A549 (cell line): ENCODE measurements around the gene POLR3H. TPM values are rescaled to one million over a fixed set of nuclear protein-coding genes. Genes with fewer than 3 reads are reported as not detected.

ENCODE experiments used
- ATAC-seq, 2 experiments: fragments of 200-7000 bp in 1 of 2; fragments of >200 bp in 1 of 2; cut with Nextera tagmentation in 1 of 2; cut with Tn5 transposase in 1 of 2; 3 replicates each; pipeline versions ENCODE4 v1.8.0 to v1.9.1; 2018 to 2020; ENCODE audit warnings: mild to moderate bottlenecking in 1 of 2, moderate library complexity in 1 of 2
- CTCF ChIA-PET: fragments of 300-600 bp; sonication (Branson Sonifier 250); formaldehyde crosslinking; extraction: SDS; loops from one replicate; lab custom pipeline; 2021; ENCODE audit warnings: antibody characterized with exemption, inconsistent platforms; lab: Yijun Ruan, JAX
- POLR2A ChIA-PET: fragments of 350-600 bp; formaldehyde crosslinking; extraction: SDS; loops from one replicate; lab custom pipeline; 2021; ENCODE audit warnings: antibody characterized with exemption, inconsistent platforms; lab: Yijun Ruan, JAX
- DNase-seq, 2 experiments: peaks; one replicate each; pipeline versions ENCODE4 v3.0.0 to v3.0.0-alpha.2; 2011 to 2016; ENCODE audit warnings: low read depth in 1 of 2, low spot score in 1 of 2
- FAIRE-seq: peaks from 2 replicates; lab custom pipeline; 2011; peaks lifted over from hg19 to GRCh38; lab: Jason Lieb, UNC
- H3K27ac ChIP-seq, 2 experiments: fragments of >200 bp; sonication (Bioruptor Twin); formaldehyde crosslinking; 3 replicates each; pipeline ENCODE4 v1.5.1; 2016 to 2017
- H3K4me1 ChIP-seq: fragments of >200 bp; sonication (Bioruptor Twin); formaldehyde crosslinking; 3 replicates; pipeline ENCODE4 v1.6.1; 2016
- H3K4me2 ChIP-seq: fragments of >200 bp; sonication (Bioruptor Twin); formaldehyde crosslinking; 3 replicates; pipeline ENCODE4 v1.6.1; 2016
- H3K4me3 ChIP-seq: fragments of >200 bp; sonication (Bioruptor Twin); formaldehyde crosslinking; 3 replicates; pipeline ENCODE4 v1.5.1; 2016
- H3K9me3 ChIP-seq: fragments of >200 bp; sonication (Bioruptor Twin); formaldehyde crosslinking; 3 replicates; pipeline ENCODE4 v1.6.1; 2016
- BHLHE40 ChIP-seq: IDR thresholded peaks from 2 replicates; pipeline ENCODE4 v1.6.1; 2012; ENCODE audit warnings: low read depth, low read length, inconsistent platforms
- CBX2 ChIP-seq: fragments of 200-600 bp; sonication (generic); IDR thresholded peaks from 2 replicates; pipeline ENCODE4 v1.6.1; 2016; ENCODE audit warnings: low read depth, mild to moderate bottlenecking, borderline replicate concordance
- CEBPB ChIP-seq, 2 experiments: fragments of >200 bp in 1 of 2; sonication (Bioruptor Twin) in 1 of 2; formaldehyde crosslinking in 1 of 2; IDR thresholded peaks; 2 replicates each; pipeline ENCODE4 v1.6.1; 2012 to 2016
- CHD4 ChIP-seq: fragments of 200-600 bp; sonication (generic); IDR thresholded peaks from 2 replicates; pipeline ENCODE4 v1.6.1; 2016; ENCODE audit warnings: antibody characterized with exemption, mild to moderate bottlenecking, borderline replicate concordance
- CTCF ChIP-seq: fragments of >200 bp; sonication (Bioruptor Twin); formaldehyde crosslinking; IDR thresholded peaks from 3 replicates; pipeline ENCODE4 v1.5.1; 2016
- EHF ChIP-seq: fragments of 250-450 bp; sonication (Bioruptor Pico); IDR thresholded peaks from 2 replicates; pipeline ENCODE4 v1.5.0; 2020; ENCODE audit warnings: mild to moderate bottlenecking
- EHMT2 ChIP-seq: fragments of 200-600 bp; sonication (generic); IDR thresholded peaks from 2 replicates; pipeline ENCODE4 v1.6.1; 2016; ENCODE audit warnings: antibody characterized with exemption, low read depth, mild to moderate bottlenecking, moderate library complexity
- EP300 ChIP-seq, 2 experiments: fragments of >200 bp; sonication (Bioruptor Twin); formaldehyde crosslinking; IDR thresholded peaks; 2 replicates in 1 of 2; 3 replicates in 1 of 2; pipeline ENCODE4 v1.6.1; 2016 to 2017
- FOSL2 ChIP-seq, 2 experiments: fragments of 450-650 bp in 1 of 2; fragments of >200 bp in 1 of 2; sonication (Bioruptor Twin) in 1 of 2; formaldehyde crosslinking; IDR thresholded peaks; 2 replicates each; pipeline versions ENCODE4 v1.5.0 to v1.6.1; 2016 to 2020; ENCODE audit warnings: mild to moderate bottlenecking in 1 of 2, moderate library complexity in 1 of 2
- FOXS1 ChIP-seq: fragments of 250-450 bp; sonication (Bioruptor Pico); IDR thresholded peaks from 2 replicates; pipeline ENCODE4 v1.5.0; 2020; ENCODE audit warnings: mild to moderate bottlenecking, moderate library complexity
- HOXA7 ChIP-seq: fragments of 250-450 bp; sonication (Bioruptor Pico); IDR thresholded peaks from 2 replicates; pipeline ENCODE4 v1.5.0; 2020; ENCODE audit warnings: mild to moderate bottlenecking, moderate library complexity
- HOXB13 ChIP-seq: fragments of 250-450 bp; sonication (Bioruptor Pico); IDR thresholded peaks from 2 replicates; pipeline ENCODE4 v1.5.0; 2020; ENCODE audit warnings: low read depth, mild to moderate bottlenecking, moderate library complexity
- JUN ChIP-seq, 2 experiments: fragments of >200 bp; sonication (Bioruptor Twin); formaldehyde crosslinking; IDR thresholded peaks; 2 replicates in 1 of 2; 3 replicates in 1 of 2; pipeline ENCODE4 v1.6.1; 2016 to 2017
- JUNB ChIP-seq: fragments of >200 bp; sonication (Bioruptor Twin); formaldehyde crosslinking; IDR thresholded peaks from 2 replicates; pipeline ENCODE4 v1.6.1; 2016
- KDM1A ChIP-seq: fragments of 200-600 bp; sonication (generic); IDR thresholded peaks from 2 replicates; pipeline ENCODE4 v1.6.1; 2016; ENCODE audit warnings: low read depth, mild to moderate bottlenecking
- MAFK ChIP-seq: fragments of 450-650 bp; IDR thresholded peaks from 2 replicates; pipeline ENCODE4 v1.6.1; 2014; ENCODE audit not compliant: partially characterized antibody
- MAZ ChIP-seq: fragments of 150-350 bp; IDR thresholded peaks from 2 replicates; pipeline ENCODE4 v1.6.1; 2014; ENCODE audit warnings: antibody characterized with exemption, low read depth, low read length, borderline replicate concordance
- NR3C1 ChIP-seq: fragments of >200 bp; sonication (Bioruptor Twin); formaldehyde crosslinking; IDR thresholded peaks from 3 replicates; pipeline ENCODE4 v1.6.1; 2017
- POLR2A ChIP-seq: IDR thresholded peaks from 2 replicates; pipeline ENCODE4 v1.6.1; 2012; ENCODE audit warnings: mild to moderate bottlenecking, low read length
- POLR2AphosphoS2 ChIP-seq: conservative IDR thresholded peaks from 2 replicates; pipeline ENCODE4 v1.6.1; 2012; ENCODE audit warnings: low read length, improper control_type of control experiment, inconsistent platforms
- RAD21 ChIP-seq, 2 experiments: fragments of >200 bp in 1 of 2; sonication (Bioruptor Twin) in 1 of 2; formaldehyde crosslinking in 1 of 2; IDR thresholded peaks in 1 of 2; conservative IDR thresholded peaks in 1 of 2; 2 replicates in 1 of 2; 3 replicates in 1 of 2; pipeline ENCODE4 v1.6.1; 2012 to 2018; ENCODE audit warnings: inconsistent platforms in 1 of 2
- RARB ChIP-seq: fragments of 250-450 bp; sonication (Bioruptor Pico); IDR thresholded peaks from 2 replicates; pipeline ENCODE4 v1.8.0; 2021; ENCODE audit warnings: mild to moderate bottlenecking, moderate library complexity
- SREBF2 ChIP-seq: fragments of 450-650 bp; IDR thresholded peaks from 2 replicates; pipeline ENCODE4 v1.6.1; 2014; ENCODE audit warnings: mild to moderate bottlenecking, moderate library complexity
- TFCP2L1 ChIP-seq: fragments of 250-450 bp; sonication (Bioruptor Pico); IDR thresholded peaks from 2 replicates; pipeline ENCODE4 v1.5.0; 2021; ENCODE audit warnings: mild to moderate bottlenecking
- TP53 ChIP-seq: fragments of 250-450 bp; sonication (Bioruptor Pico); IDR thresholded peaks from 2 replicates; pipeline ENCODE4 v1.5.0; 2021; ENCODE audit warnings: mild to moderate bottlenecking, moderate library complexity
- ZC3H11A ChIP-seq: fragments of 450-650 bp; IDR thresholded peaks from 2 replicates; pipeline ENCODE4 v1.6.1; 2014; ENCODE audit warnings: antibody characterized with exemption, mild to moderate bottlenecking
- ZFP36 ChIP-seq: fragments of 450-650 bp; IDR thresholded peaks from 2 replicates; pipeline ENCODE4 v1.6.1; 2014; ENCODE audit warnings: borderline replicate concordance; ENCODE audit not compliant: partially characterized antibody
- WGBS: methylation state at CpG from one replicate; pipeline ENCODE4 v1.1.6; 2017; ENCODE audit errors: missing lambda C conversion rate; 5-methylcytosine and 5-hydroxymethylcytosine counted together
- polyA plus RNA-seq, 4 experiments: library from polyadenylated mRNA; depleted of rRNA in 3 of 4; stranded (reverse); fragments of >200 nt; fragmentation: RNase III in 1 of 4; extraction: RNeasy Plus Mini Kit Qiagen cat#74134 plus additional on column Dnase treatment in 1 of 4; gene quantifications; 2 replicates in 3 of 4; 3 replicates in 1 of 4; pipeline ENCODE4 v1.2.3, GENCODE V29; 2011 to 2017
- TF ChIP-seq, protein P1 (sequence below): IDR thresholded peaks from 2 replicates; pipeline ENCODE4 v1.6.1; 2012
- TF ChIP-seq, protein P2 (sequence below): fragments of 450-650 bp; IDR thresholded peaks from 2 replicates; pipeline ENCODE4 v1.6.1; 2014; ENCODE audit warnings: antibody characterized with exemption

The POLR3H gene
- polyA plus RNA-seq, 2 of the 4 experiments (the other 2 are of a cell fraction), result 24.5 to 27.7 TPM

GRCh38 chr22:41504397-41504796 lies 39.9 kb downstream of the POLR3H start:
- ATAC-seq (no peak), FAIRE-seq (no peak), DNase-seq (no peak)
- Histone ChIP-seq H3K4me3 (no peak overlapping the region), H3K4me2 (no peak overlapping the region), H3K4me1 (no peaks in the 10 kb centered on the region), H3K27ac (no peak overlapping the region), H3K9me3 (no peaks in the 10 kb centered on the region)
- ChIA-PET CTCF (interaction anchor here (1.1 to 4.0 kb wide), 2 partner anchors 13 to 101 kb away, joined by 4 to 31 read pairs; no protein-coding TSS in a partner anchor), POLR2A (no interaction called here)
- 82% methylated on average over 7 of the region's 7 CpGs for WGBS
- no peak for TF ChIP-seq KDM1A
- TF ChIP-seq RARB (CRISPR knock-in tag), result no peak
- no peak for TF ChIP-seq JUN (IDR thresholded peaks at IDR 0.05)
- no peak for TF ChIP-seq EHF (CRISPR knock-in tag)
- no peak for TF ChIP-seq ZC3H11A
- no peak for TF ChIP-seq SREBF2
- TF ChIP-seq, protein P1, sequence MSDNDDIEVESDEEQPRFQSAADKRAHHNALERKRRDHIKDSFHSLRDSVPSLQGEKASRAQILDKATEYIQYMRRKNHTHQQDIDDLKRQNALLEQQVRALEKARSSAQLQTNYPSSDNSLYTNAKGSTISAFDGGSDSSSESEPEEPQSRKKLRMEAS, result no peak
- TF ChIP-seq POLR2A, result no peak
- TF ChIP-seq CEBPB (IDR thresholded peaks at IDR 0.05), result no peak
- TF ChIP-seq NR3C1, result no peak
- no peak for TF ChIP-seq POLR2AphosphoS2
- TF ChIP-seq ZFP36, result no peak
- TF ChIP-seq TP53, result no peak
- no peak for TF ChIP-seq MAFK
- TF ChIP-seq CBX2, result no peak
- no peak for TF ChIP-seq CHD4
- TF ChIP-seq MAZ, result no peak
- TF ChIP-seq JUNB, result no peak
- TF ChIP-seq HOXA7 (CRISPR knock-in tag), result no peak

- H3K27ac ChIP-seq, result no peak overlapping the region
- H3K4me2 ChIP-seq, result no peak overlapping the region
- DNase-seq, result peak; percentile 33 to 44
- no peaks in the 10 kb centered on the region for H3K9me3 ChIP-seq
- ChIA-PET CTCF (interaction anchor here (0.6 to 6.2 kb wide), 6 partner anchors 16 to 99 kb away, joined by 3 to 38 read pairs (median 7); no protein-coding TSS in a partner anchor), POLR2A (interaction anchor here (1.1 kb wide), 1 partner anchor 54 kb away, joined by 3 read pairs; the partner anchor contains the start of gene TOB2)
- H3K4me1 ChIP-seq, result no peaks in the 10 kb centered on the region
- TF ChIP-seq CTCF (peak; percentile 20; the same call in 1 of the 3 replicates), RAD21 (conservative IDR thresholded peaks at IDR 0.05 in 1 of 2, IDR thresholded peaks at IDR 0.05 in 1 of 2) (peak; percentile 38 to 51; a peak in 3 of 5 replicates), CEBPB (IDR thresholded peaks at IDR 0.05) (no peak), HOXB13 (no peak)
- 95% methylated on average over 5 of the region's 5 CpGs for WGBS
- H3K4me3 ChIP-seq, result no peak overlapping the region
- peak; percentile 76 to 91; a peak in 5 of 6 replicates for ATAC-seq
- FAIRE-seq, result no peak
Measured at GRCh38 chr22:41501209-41501608, 43.1 kb downstream of the POLR3H start.

DNA sequence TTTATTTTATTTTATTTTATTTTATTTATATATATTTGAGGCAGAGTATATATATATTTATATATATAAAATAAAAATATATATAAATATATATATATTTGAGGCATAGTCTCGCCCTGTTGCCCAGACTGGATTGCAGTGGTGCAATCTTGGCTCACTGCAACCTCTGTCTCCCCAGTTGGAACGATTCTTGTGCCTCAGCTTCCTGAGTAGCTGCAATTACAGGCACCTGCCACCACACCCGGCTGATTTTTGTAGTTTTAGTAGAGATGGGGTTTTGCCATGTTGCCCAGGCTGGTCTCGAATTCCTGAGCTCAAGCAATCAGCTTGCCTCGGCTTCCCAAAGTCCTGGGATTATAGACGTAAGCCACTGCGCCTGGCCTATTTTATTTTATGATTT lies 44.0 kb downstream of the POLR3H start:
- Histone ChIP-seq H3K9me3 (no peaks in the 10 kb centered on the region), H3K27ac (no peak overlapping the region), H3K4me2 (no peak overlapping the region), H3K4me1 (no peaks in the 10 kb centered on the region), H3K4me3 (no peak overlapping the region)
- 79% methylated on average over 7 of the region's 7 CpGs for WGBS
- CTCF ChIA-PET, result interaction anchor here (0.9 to 6.2 kb wide), 4 partner anchors 11 to 96 kb away, joined by 3 to 38 read pairs (median 7); no protein-coding TSS in a partner anchor
- FAIRE-seq (no peak), ATAC-seq (no peak), DNase-seq (no peak)
- TF ChIP-seq FOXS1 (CRISPR knock-in tag) (no peak), EP300 (IDR thresholded peaks at IDR 0.05) (no peak), CBX2 (no peak), EHMT2 (no peak), TFCP2L1 (CRISPR knock-in tag) (no peak), BHLHE40 (no peak), FOSL2 (IDR thresholded peaks at IDR 0.05) (no peak), FOSL2 (CRISPR knock-in tag; IDR thresholded peaks at IDR 0.05) (no peak)
- TF ChIP-seq, protein P1, result no peak
- TF ChIP-seq, protein P2, sequence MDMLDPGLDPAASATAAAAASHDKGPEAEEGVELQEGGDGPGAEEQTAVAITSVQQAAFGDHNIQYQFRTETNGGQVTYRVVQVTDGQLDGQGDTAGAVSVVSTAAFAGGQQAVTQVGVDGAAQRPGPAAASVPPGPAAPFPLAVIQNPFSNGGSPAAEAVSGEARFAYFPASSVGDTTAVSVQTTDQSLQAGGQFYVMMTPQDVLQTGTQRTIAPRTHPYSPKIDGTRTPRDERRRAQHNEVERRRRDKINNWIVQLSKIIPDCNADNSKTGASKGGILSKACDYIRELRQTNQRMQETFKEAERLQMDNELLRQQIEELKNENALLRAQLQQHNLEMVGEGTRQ, result no peak
- POLR2A ChIA-PET, result interaction anchor here (1.6 kb wide), 1 partner anchor 32 kb away, joined by 5 read pairs; the partner anchor contains the start of genes ACO2 and PHF5A
